ENCODE results near the gene DLL1.

GRCh38 chr6:170268216-170269129, 22.4 kb downstream of the DLL1 start:
- no peak for TF ChIP-seq POLR2A (IDR thresholded peaks at IDR 0.05)
- TF ChIP-seq CTCF (IDR thresholded peaks at IDR 0.05): no peak
